NCI-H2196 treated with DMSO at 0.1 percent for 48 hours (cell line): ENCODE data around the gene CCR9.

Source experiments
- DNase-seq: peaks from one replicate; lab custom pipeline; 2025; ENCODE audit not compliant: unreplicated experiment; lab: John Stamatoyannopoulos, UW

Gene CCR9

GRCh38 chr3:45871780-45872179, 14.6 kb upstream of the CCR9 start:
- DNase-seq, result no peak

GRCh38 chr3:45872569-45872968, 13.8 kb upstream of the CCR9 start:
- no peak for DNase-seq

GRCh38 chr3:45873036-45873435, 13.3 kb upstream of the CCR9 start:
- DNase-seq, result no peak

GRCh38 chr3:45873638-45874037, 12.7 kb upstream of the CCR9 start:
- no peak for DNase-seq

- DNase-seq, result no peak
Observed at GRCh38 chr3:45874677-45875346, 11.5 kb upstream of the CCR9 start.

- DNase-seq, result no peak
Observed at GRCh38 chr3:45878124-45878523, 8.2 kb upstream of the CCR9 start.

GRCh38 chr3:45880725-45881077, 5.6 kb upstream of the CCR9 start:
- DNase-seq, result no peak

GRCh38 chr3:45881078-45882022, 5.0 kb upstream of the CCR9 start:
- no peak for DNase-seq

GRCh38 chr3:45884368-45885201, 1.8 kb upstream of the CCR9 start:
- no peak for DNase-seq

GRCh38 chr3:45887285-45887684, 942 bp downstream of the CCR9 start:
- no peak for DNase-seq

GRCh38 chr3:45887759-45888511, 1.6 kb downstream of the CCR9 start:
- DNase-seq, result no peak

GRCh38 chr3:45889337-45889736, 3.0 kb downstream of the CCR9 start:
- DNase-seq, result no peak

GRCh38 chr3:45890405-45890804, 4.1 kb downstream of the CCR9 start:
- peak; percentile 11 for DNase-seq

- DNase-seq, result no peak
Observed at GRCh38 chr3:45892161-45892560, 5.8 kb downstream of the CCR9 start.

GRCh38 chr3:45894015-45894414, 7.7 kb downstream of the CCR9 start:
- no peak for DNase-seq

- DNase-seq, result no peak
Observed at GRCh38 chr3:45895686-45896468, 9.5 kb downstream of the CCR9 start.

GRCh38 chr3:45896956-45897355, 10.6 kb downstream of the CCR9 start:
- DNase-seq, result no peak

GRCh38 chr3:45904931-45905330, 18.6 kb downstream of the CCR9 start:
- no peak for DNase-seq

GRCh38 chr3:45905755-45906154, 19.4 kb downstream of the CCR9 start:
- no peak for DNase-seq
